Measurements from ENCODE around the gene FNDC10. TPM values are rescaled to one million over a fixed set of nuclear protein-coding genes. Genes with fewer than 3 reads are reported as not detected.
A peak's percentile ranks its signal among the peaks of the same experiment; 100 is the strongest.

The FNDC10 gene
- total and polyA plus RNA-seq, 10 of the 15 experiments (the other 5 are each of a cell fraction or from before 2014, with no cell fraction given) = 0.05 to 1.3 (median 0.25) TPM; not detected in 4

DNA sequence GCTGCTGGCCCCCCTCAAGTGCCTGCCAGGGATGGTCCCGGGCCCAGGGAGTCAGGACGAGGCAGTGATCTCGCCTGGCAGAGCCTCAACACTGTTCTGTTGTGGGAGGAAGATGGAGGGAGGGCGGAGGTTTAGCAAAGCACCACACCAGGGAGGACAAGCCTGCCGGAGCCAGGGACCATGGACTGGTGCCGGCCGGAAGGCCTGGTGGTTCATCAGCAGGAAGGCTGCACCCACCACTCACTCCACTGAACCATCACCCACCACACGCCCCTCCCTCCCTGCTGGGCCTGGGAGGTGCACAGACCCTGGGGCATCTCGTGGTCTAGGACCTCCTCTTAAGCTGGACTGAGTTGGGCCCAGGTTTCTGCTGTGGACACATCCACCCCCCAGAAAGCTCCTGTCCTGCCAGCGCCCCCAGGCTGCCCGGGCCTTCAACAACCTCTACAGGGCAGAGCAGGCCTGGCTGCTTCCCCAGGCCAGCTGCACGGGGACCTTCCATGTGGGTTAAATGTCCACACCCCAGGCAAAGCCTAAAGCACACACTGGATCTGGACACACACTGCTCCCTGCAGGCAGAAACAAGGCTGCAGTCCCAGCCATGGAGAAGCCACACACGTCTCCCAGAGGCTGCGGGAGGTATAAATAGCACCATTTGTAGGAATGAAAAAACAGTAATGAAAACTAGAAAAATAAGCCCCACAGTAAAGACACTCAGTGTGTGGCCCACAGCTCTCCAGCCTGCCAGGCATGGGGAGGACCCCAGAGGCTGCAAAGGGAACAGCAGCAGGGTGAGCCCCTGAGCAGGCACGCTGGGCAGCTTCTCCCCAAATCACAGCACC lies 49.1 kb downstream of the FNDC10 start:
- H3K4me2 ChIP-seq (ENCODE audit: control insufficient read depth, insufficient read depth) = no peak overlapping the region
- no peak overlapping the region for H3K27ac ChIP-seq (ENCODE audit: control insufficient read depth, insufficient read depth)
- SMC1A ChIA-PET (ENCODE audit: uncharacterized antibody, unreplicated experiment) = no interaction called here
- DNase-seq (ENCODE audit: low read depth, low spot score) (no peak), FAIRE-seq (no peak), ATAC-seq (peak; percentile 73)
- no peaks in the 10 kb centered on the region for H3K27me3 ChIP-seq (replicated peaks in 1 of 2; ENCODE audit: control insufficient read depth in 2 of 2, insufficient read depth in 2 of 2, low read length in 1 of 2)
- in situ Hi-C loops (cut with MboI) = no loop called here
- no peaks in the 10 kb centered on the region for H3K4me1 ChIP-seq (ENCODE audit: control insufficient read depth, insufficient read depth, low read length)
- intact Hi-C loops (cut with micrococcal nuclease; ENCODE audit: unreplicated experiment) = no loop called here
- H3K79me2 ChIP-seq (ENCODE audit: control insufficient read depth, insufficient read depth, low read length) = no peaks in the 10 kb centered on the region
- H3K9ac ChIP-seq (ENCODE audit: control insufficient read depth, insufficient read depth, low read length) = no peak overlapping the region
- TF ChIP-seq TBL1XR1 (IDR thresholded peaks at IDR 0.05; ENCODE audit: low read depth, low read length) = no peak
- TF ChIP-seq, protein P1, sequence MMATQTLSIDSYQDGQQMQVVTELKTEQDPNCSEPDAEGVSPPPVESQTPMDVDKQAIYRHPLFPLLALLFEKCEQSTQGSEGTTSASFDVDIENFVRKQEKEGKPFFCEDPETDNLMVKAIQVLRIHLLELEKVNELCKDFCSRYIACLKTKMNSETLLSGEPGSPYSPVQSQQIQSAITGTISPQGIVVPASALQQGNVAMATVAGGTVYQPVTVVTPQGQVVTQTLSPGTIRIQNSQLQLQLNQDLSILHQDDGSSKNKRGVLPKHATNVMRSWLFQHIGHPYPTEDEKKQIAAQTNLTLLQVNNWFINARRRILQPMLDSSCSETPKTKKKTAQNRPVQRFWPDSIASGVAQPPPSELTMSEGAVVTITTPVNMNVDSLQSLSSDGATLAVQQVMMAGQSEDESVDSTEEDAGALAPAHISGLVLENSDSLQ (IDR thresholded peaks at IDR 0.05) = no peak
- TF ChIP-seq, protein P2, sequence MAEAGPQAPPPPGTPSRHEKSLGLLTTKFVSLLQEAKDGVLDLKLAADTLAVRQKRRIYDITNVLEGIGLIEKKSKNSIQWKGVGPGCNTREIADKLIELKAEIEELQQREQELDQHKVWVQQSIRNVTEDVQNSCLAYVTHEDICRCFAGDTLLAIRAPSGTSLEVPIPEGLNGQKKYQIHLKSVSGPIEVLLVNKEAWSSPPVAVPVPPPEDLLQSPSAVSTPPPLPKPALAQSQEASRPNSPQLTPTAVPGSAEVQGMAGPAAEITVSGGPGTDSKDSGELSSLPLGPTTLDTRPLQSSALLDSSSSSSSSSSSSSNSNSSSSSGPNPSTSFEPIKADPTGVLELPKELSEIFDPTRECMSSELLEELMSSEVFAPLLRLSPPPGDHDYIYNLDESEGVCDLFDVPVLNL (IDR thresholded peaks at IDR 0.05; ENCODE audit: low read depth, low read length) = no peak
- TF ChIP-seq PAX8 (IDR thresholded peaks at IDR 0.05) = no peak
- TF ChIP-seq, protein P3, sequence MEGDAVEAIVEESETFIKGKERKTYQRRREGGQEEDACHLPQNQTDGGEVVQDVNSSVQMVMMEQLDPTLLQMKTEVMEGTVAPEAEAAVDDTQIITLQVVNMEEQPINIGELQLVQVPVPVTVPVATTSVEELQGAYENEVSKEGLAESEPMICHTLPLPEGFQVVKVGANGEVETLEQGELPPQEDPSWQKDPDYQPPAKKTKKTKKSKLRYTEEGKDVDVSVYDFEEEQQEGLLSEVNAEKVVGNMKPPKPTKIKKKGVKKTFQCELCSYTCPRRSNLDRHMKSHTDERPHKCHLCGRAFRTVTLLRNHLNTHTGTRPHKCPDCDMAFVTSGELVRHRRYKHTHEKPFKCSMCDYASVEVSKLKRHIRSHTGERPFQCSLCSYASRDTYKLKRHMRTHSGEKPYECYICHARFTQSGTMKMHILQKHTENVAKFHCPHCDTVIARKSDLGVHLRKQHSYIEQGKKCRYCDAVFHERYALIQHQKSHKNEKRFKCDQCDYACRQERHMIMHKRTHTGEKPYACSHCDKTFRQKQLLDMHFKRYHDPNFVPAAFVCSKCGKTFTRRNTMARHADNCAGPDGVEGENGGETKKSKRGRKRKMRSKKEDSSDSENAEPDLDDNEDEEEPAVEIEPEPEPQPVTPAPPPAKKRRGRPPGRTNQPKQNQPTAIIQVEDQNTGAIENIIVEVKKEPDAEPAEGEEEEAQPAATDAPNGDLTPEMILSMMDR (IDR thresholded peaks at IDR 0.05 in 2 of 3, conservative IDR thresholded peaks at IDR 0.05 in 1 of 3; ENCODE audit: control insufficient read depth in 2 of 3, extremely low read depth in 1 of 3, insufficient read depth in 1 of 3, low read depth in 3 of 3, low read length in 3 of 3) = peak; percentile 0 to 31 (median 14); a peak in 1 of 6 replicates
- no peak for TF ChIP-seq ZBED1 (IDR thresholded peaks at IDR 0.05; ENCODE audit: borderline replicate concordance)
- CTCF ChIA-PET = no interaction called here
- H3K4me3 ChIP-seq = no peak overlapping the region
- H3K9me3 ChIP-seq (replicated peaks; ENCODE audit: control insufficient read depth, insufficient read depth, low read length) = no peaks in the 10 kb centered on the region
- RAD21 ChIA-PET (ENCODE audit: unreplicated experiment) = no interaction called here
- 83% methylated on average over 15 of the region's 15 CpGs for WGBS (ENCODE audit: insufficient coverage, insufficient replicate concordance, low lambda C conversion rate, missing lambda C conversion rate)
- BruUV-seq (replicated peaks) = no TSS peak
- POLR2A ChIA-PET = interaction anchor here (0.5 kb wide), 1 partner anchor 19 kb away, joined by 3 read pairs; no protein-coding TSS in a partner anchor
- H3K36me3 ChIP-seq (ENCODE audit: control insufficient read depth in 2 of 2, insufficient read depth in 2 of 2, low read length in 1 of 2) = no peaks in the 10 kb centered on the region; a peak in 1 of 4 replicates
- no peaks in the 10 kb centered on the region for H4K20me1 ChIP-seq (ENCODE audit: control insufficient read depth, insufficient read depth)
- H2AFZ ChIP-seq (ENCODE audit: control insufficient read depth, low read depth, low read length) = no peak overlapping the region
